Body of pancreas (tissue), 4 donors: ENCODE measurements around the gene ZNF268. TPM values are rescaled to one million over a fixed set of nuclear protein-coding genes. Genes with fewer than 3 reads are reported as not detected.

Experiments
- ATAC-seq: fragments of 150-250 bp; one replicate; pipeline ENCODE4 v1.9.1; 2016
- DNase-seq, 4 donors: peaks; one replicate each; pipeline ENCODE4 v3.0.0-alpha.2; 2019
- H3K27ac ChIP-seq, 4 donors: fragments of 200-600 bp; sonication (generic); 1 replicate in 3 of 4; 2 replicates in 1 of 4; pipeline versions ENCODE4 v1.5.1 to v1.6.1; 2016 to 2019; ENCODE audit warnings: mild to moderate bottlenecking in 1 of 4, mixed read lengths in 1 of 4, moderate library complexity in 1 of 4
- H3K27me3 ChIP-seq, 2 donors: fragments of 200-600 bp; sonication (generic); one replicate each; pipeline ENCODE4 v1.6.0; 2016; ENCODE audit warnings: mild to moderate bottlenecking in 1 of 2
- H3K36me3 ChIP-seq, 2 donors: fragments of 200-600 bp; sonication (generic); replicated peaks in 1 of 2; 2 replicates each; pipeline ENCODE4 v1.5.1; 2016; ENCODE audit warnings: low read depth in 2 of 2; ENCODE audit not compliant: insufficient read depth in 1 of 2
- H3K4me1 ChIP-seq: fragments of 200-600 bp; sonication (generic); one replicate; pipeline ENCODE4 v1.6.0; 2016
- H3K4me3 ChIP-seq, 2 donors: fragments of 200-600 bp; sonication (generic); 1 replicate in 1 of 2; 2 replicates in 1 of 2; pipeline ENCODE4 v1.5.1; 2016 to 2019
- H3K9me3 ChIP-seq, 3 donors: fragments of 200-600 bp; sonication (generic); 1 replicate in 2 of 3; 2 replicates in 1 of 3; pipeline ENCODE4 v1.5.1; 2016
- POLR2A ChIP-seq, 3 donors: fragments of 450-650 bp; IDR thresholded peaks; one replicate each; pipeline ENCODE4 v1.6.1; 2016; ENCODE audit warnings: antibody characterized with exemption in 3 of 3, mild to moderate bottlenecking in 2 of 3
- WGBS, 2 donors: methylation state at CpG; one replicate each; pipeline ENCODE4 v1.1.5; 2017; 5-methylcytosine and 5-hydroxymethylcytosine counted together
- intact Hi-C: fragments of 100-400 bp; cut with DNase I; formaldehyde crosslinking; loops from one replicate; pipeline ENCODE4 v1.15.1; 2023
- total RNA-seq, 2 donors: library from RNA; depleted of rRNA; stranded (reverse); fragments of >200 nt; gene quantifications; one replicate each; pipeline ENCODE4 v1.1.0, GENCODE V29; 2016
- TF ChIP-seq, protein P1 (sequence below), 7 experiments: fragments of 450-650 bp in 4 of 7; fragments of 200-600 bp in 3 of 7; sonication (generic) in 3 of 7; IDR thresholded peaks; one replicate each; pipeline ENCODE4 v1.5.1; 2016 to 2019; ENCODE audit warnings: antibody characterized with exemption in 7 of 7

Gene ZNF268
- total RNA-seq, 2 donors from 2014 or later, result 3.6 to 8.3 TPM

DNA sequence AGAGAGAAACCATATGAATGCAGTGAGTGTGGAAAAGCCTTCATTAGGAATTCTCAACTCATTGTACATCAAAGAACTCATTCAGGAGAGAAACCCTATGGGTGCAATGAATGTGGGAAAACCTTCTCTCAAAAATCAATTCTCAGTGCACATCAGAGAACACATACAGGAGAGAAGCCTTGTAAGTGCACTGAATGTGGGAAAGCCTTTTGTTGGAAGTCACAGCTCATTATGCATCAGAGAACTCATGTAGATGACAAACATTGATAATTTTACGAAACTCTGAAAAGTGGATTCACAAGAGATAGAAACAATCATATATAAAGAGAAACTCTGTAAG is 22.9 kb downstream of the ZNF268 start:
- Histone ChIP-seq H3K27ac (no peak overlapping the region), H3K4me1 (no peaks in the 10 kb centered on the region), H3K36me3 (peaks cover 21 to 23% of the 10 kb centered on the region in 2 donors), H3K4me3 (no peak overlapping the region), H3K27me3 (no peaks in the 10 kb centered on the region), H3K9me3 (peaks cover 4 to 82% (median 34%) of the 10 kb centered on the region in 3 donors)
- DNase-seq (no peak), ATAC-seq (no peak)
- intact Hi-C loops, result no loop called here
- no peak for TF ChIP-seq POLR2A (IDR thresholded peaks at IDR 0.05)
- TF ChIP-seq, protein P1, sequence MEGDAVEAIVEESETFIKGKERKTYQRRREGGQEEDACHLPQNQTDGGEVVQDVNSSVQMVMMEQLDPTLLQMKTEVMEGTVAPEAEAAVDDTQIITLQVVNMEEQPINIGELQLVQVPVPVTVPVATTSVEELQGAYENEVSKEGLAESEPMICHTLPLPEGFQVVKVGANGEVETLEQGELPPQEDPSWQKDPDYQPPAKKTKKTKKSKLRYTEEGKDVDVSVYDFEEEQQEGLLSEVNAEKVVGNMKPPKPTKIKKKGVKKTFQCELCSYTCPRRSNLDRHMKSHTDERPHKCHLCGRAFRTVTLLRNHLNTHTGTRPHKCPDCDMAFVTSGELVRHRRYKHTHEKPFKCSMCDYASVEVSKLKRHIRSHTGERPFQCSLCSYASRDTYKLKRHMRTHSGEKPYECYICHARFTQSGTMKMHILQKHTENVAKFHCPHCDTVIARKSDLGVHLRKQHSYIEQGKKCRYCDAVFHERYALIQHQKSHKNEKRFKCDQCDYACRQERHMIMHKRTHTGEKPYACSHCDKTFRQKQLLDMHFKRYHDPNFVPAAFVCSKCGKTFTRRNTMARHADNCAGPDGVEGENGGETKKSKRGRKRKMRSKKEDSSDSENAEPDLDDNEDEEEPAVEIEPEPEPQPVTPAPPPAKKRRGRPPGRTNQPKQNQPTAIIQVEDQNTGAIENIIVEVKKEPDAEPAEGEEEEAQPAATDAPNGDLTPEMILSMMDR (IDR thresholded peaks at IDR 0.05), result no peak
- 90 to 100% methylated on average over 1 of the region's 1 CpG for WGBS, 2 donors

GRCh38 chr12:133206390-133206789 is 25.1 kb downstream of the ZNF268 start:
- peaks cover 4 to 82% (median 31%) of the 10 kb centered on the region in 3 donors for H3K9me3 ChIP-seq
- ATAC-seq, result no peak
- no peaks in the 10 kb centered on the region for H3K4me1 ChIP-seq
- DNase-seq, result no peak
- no peak overlapping the region for H3K27ac ChIP-seq
- no peak overlapping the region for H3K4me3 ChIP-seq
- intact Hi-C loops, result no loop called here
- H3K27me3 ChIP-seq, result no peaks in the 10 kb centered on the region
- peaks cover 16 to 18% of the 10 kb centered on the region in 2 donors for H3K36me3 ChIP-seq
- no peak for TF ChIP-seq POLR2A (IDR thresholded peaks at IDR 0.05)
- TF ChIP-seq, protein P1 (IDR thresholded peaks at IDR 0.05), result no peak
- WGBS, 2 donors, result 96 to 100% methylated on average over 2 of the region's 2 CpGs

DNA sequence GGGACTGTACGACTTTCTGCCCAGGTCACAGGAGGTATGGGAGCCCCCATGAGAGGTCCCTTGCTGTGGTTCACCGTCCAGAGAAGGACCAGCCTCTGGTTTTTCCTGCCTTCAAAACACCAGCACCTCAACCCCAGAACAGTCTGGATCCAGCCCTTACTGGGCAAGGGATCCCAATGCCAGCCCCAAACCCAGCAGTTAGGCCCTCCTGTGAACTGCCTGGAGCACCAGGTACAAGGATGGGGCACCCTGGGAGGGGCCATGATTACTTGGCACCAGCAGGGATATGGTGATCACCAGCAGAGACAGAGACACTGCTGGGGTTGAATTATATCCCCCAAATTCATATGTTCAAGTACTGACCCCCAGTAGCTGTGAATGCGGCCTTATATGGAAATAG is 34.4 kb downstream of the ZNF268 start:
- 54 to 57% methylated on average over 3 of the region's 3 CpGs for WGBS, 2 donors
- intact Hi-C loops, result no loop called here
- TF ChIP-seq POLR2A (IDR thresholded peaks at IDR 0.05), result no peak
- TF ChIP-seq, protein P1 (IDR thresholded peaks at IDR 0.05), result no peak
- no peak overlapping the region for H3K27ac ChIP-seq
- ATAC-seq (no peak), DNase-seq (no peak)
- H3K9me3 ChIP-seq, result peaks cover 0 to 76% (median 0%) of the 10 kb centered on the region in 3 donors
- no peaks in the 10 kb centered on the region for H3K36me3 ChIP-seq
- H3K27me3 ChIP-seq, result no peaks in the 10 kb centered on the region
- no peaks in the 10 kb centered on the region for H3K4me1 ChIP-seq
- H3K4me3 ChIP-seq, result no peak overlapping the region

- Histone ChIP-seq H3K4me1 (no peaks in the 10 kb centered on the region), H3K36me3 (no peaks in the 10 kb centered on the region), H3K27me3 (no peaks in the 10 kb centered on the region), H3K27ac (no peak overlapping the region), H3K9me3 (peaks cover 0 to 77% (median 0%) of the 10 kb centered on the region in 3 donors), H3K4me3 (no peak overlapping the region)
- WGBS, 2 donors, result 60% methylated on average over 3 of the region's 3 CpGs; no CpG with 5 or more reads in 1 of the 2 donors
- intact Hi-C loops, result no loop called here
- ATAC-seq, result no peak
- DNase-seq, result no peak
- TF ChIP-seq POLR2A (IDR thresholded peaks at IDR 0.05), result no peak
- TF ChIP-seq, protein P1 (IDR thresholded peaks at IDR 0.05), result no peak
Measured at GRCh38 chr12:133217219-133217618, 35.9 kb downstream of the ZNF268 start.

- Histone ChIP-seq H3K36me3 (no peaks in the 10 kb centered on the region), H3K4me1 (no peaks in the 10 kb centered on the region), H3K27me3 (no peaks in the 10 kb centered on the region), H3K27ac (no peak overlapping the region), H3K9me3 (peaks cover 0 to 55% (median 0%) of the 10 kb centered on the region in 3 donors), H3K4me3 (no peak overlapping the region)
- WGBS, 2 donors, result 79 to 87% methylated on average over 5 to 6 of the region's 6 CpGs
- DNase-seq (no peak), ATAC-seq (no peak)
- intact Hi-C loops, result no loop called here
- TF ChIP-seq, protein P1 (IDR thresholded peaks at IDR 0.05), result no peak
- TF ChIP-seq POLR2A (IDR thresholded peaks at IDR 0.05), result no peak
Measured at GRCh38 chr12:133220521-133220920, 39.2 kb downstream of the ZNF268 start.
